ENCODE data around the gene PIPOX.

- TF ChIP-seq CTCF (IDR thresholded peaks at IDR 0.05), result no peak
- no peak for TF ChIP-seq POLR2A (IDR thresholded peaks at IDR 0.05)
These were observed 48.8 kb downstream of the PIPOX start for GRCh38 chr17:29091606-29092289.
